MV-4-11 (cell line): ENCODE results near the gene JMJD7.

Experiments
- DNase-seq: peaks from one replicate; lab custom pipeline; 2025; lab: John Stamatoyannopoulos, UW

The JMJD7 gene

DNA sequence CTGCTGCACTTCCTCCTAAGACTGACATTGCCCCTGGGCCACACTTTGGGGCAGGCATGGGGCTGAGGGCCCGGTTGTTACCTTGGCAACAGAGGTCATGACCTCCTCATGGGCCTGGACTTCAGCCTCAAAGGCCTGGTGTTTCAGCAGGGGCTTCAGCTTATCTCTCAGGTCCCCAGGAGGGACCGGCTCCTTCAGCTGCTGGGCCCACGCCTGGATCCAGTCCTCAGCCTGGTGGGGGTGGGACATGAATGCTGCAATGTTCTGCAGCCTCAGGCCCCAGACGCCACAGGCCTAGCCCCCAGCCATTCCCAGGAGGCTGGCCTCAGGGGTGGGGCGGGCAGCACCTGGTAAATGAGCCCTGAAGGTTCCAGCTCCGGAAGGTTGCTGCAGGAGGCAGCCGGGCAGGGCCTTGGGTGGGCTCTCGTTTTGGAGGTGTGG is 38.4 kb downstream of the JMJD7 start:
- DNase-seq, result peak; percentile 51

DNA sequence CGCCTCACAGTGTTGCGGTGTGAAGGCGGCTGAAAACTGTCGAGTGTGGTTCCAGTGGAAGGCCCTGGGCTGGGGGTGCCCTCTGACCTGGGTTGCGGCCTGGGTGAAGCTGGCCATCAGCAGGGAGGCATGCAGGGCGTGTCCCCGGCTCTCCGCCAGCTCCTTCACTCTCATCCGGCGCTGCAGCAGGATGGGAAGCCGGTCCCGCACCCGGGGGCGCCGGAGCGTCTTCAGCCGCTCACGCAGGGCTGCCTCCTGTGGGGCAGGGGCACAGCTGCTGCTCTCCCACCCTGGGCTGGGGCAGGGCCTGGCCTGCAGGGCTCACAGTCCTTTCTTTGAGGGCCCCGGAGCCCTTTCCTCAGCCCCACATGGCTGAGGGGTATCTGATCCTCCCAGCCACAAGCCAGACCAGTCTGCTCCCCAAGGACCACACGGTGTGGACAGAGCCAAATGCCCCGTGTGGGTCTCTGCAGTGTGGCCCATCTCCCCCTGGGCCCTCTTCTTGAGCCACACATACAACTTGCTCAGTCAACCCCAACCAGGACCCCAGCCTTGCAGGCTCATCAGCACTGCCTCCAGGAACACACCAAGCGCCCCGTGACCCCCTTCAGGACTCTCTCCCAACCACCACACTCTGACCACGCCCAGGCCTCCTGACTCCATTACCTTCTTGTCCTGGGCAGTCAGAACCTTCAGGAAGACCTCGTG is 39.1 kb downstream of the JMJD7 start:
- DNase-seq, result no peak

DNA sequence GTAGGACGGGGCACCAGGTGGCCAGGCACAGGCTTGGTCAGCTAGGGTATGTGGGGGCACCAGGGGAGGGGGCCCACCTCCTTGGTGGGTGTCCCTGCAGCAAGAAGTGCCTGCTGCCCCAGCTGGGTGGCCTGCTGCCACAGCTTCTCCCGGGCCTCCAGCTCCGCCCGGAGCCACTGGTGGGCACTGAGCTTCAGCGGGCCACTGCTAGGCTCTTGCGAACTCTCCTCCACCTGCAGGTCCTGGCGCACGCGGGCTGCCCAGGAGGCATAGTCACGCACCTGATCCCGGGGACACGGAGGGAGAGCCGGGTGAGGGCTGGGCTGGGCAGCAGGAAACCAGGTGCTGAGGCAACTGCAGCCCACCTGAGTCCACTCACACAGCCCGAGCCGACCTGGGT is 40.4 kb downstream of the JMJD7 start:
- DNase-seq, result no peak

DNA sequence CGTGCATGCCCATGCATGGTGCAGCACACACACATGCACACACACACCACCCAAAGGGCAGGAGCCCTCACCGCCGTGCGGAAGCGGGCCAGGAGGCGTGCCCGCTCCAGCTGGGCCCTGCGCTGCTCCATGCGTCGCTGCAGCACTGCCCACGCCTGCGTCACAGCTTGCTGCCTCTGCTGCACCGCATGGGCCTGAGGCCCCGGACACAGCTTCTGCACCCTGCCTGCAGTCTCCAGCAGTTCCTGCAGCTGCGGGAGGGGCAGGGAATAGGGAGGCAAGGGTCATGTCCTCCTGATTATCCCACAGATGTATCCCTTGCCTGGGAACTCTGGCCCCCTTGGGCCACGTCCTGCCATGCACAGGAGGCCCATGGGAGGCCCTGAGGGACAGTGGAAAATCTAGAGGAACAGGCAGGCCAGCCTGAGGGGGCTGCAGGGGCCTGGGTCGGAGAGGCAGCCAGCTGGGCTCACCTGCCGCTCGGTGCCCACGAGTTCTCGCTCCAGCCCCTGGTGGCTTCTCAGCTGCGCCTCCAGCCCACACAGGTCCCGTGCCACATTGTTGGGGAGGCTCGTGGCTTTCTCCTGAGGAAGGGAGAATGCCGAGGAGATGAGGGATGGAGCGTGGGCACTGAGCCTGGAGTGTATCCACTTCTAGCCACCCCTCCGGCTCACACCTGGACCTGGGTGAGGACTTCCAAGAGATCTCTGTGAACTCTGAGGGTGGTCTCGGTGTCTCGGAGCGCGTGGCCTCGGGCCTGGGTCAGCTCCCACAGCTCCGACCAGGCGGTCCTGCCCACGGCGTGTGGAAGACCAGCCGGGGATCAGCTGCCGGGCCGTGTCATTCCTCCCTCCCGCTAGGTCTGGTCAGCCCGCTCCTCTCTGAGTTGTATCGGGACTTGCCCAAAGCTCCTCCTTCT is 42.1 kb downstream of the JMJD7 start:
- no peak for DNase-seq

GRCh38 chr15:41870689-41871081 is 42.8 kb downstream of the JMJD7 start:
- peak; percentile 47 for DNase-seq

- DNase-seq, result no peak
Measured at GRCh38 chr15:41871175-41871905, 43.4 kb downstream of the JMJD7 start.

GRCh38 chr15:41872166-41872747 is 44.4 kb downstream of the JMJD7 start:
- no peak for DNase-seq

- no peak for DNase-seq
Measured at GRCh38 chr15:41873711-41874110, 45.8 kb downstream of the JMJD7 start.

DNA sequence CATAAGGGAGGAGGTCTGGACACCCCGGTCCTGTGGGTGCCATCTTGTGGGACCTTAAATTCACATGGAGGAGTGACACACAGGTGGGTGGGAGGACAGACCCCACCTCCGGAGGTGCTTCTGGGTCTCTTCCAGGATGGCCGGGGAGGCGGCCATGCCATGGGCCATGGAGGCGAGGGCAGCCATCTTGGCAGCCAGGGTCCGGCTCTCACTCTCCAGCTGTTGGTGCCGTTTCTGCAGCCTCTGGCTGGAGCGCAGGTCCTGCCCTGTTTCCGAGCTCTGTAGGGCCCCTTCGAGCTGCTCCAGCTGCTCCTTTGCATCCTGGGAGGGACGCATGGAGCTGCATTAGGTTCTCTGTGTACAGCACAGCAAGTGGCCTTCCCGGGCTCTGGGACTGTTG is 46.8 kb downstream of the JMJD7 start:
- no peak for DNase-seq

DNA sequence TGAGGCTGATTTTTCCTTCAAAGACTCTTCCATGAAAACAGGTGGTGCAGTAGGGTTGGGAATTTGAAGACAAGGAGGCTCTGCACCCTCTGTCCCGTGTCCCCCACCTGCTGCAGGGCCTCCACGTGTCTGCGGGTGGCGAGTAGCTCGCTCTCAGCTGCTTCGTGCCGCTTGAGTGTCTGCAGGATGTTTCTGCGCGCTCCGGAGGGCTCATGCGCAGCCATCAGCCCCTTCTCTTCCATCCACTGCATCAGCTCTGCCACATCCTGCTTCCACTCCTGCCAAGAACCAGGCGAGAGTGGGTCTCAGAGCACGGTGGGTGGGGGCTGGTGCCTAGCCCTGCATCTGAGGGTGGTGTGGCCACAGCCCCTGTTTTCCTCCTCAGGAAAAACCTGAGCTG is 48.1 kb downstream of the JMJD7 start:
- no peak for DNase-seq

DNA sequence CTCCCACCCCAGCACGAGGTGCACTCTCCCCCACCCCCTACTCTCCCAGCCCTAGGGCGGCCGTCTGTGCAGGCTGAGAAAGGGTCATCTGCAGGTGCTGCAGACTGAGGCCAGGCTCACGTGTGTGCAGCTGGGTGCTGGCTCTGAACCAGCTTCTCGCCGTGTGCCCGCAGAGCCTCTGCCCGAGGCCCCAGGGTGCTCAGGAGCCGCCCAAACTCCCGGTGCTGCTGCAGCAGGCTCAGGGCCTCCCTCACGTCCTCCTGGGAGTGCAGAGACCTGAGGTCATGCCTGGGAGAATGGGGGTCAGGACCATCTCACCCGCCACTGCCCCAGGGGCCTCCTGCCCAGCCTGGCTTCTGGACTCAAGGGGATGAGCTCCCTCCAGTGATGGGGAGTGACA is 48.8 kb downstream of the JMJD7 start:
- DNase-seq, result no peak

- DNase-seq, result no peak
Measured at GRCh38 chr15:41877631-41878354, 49.9 kb downstream of the JMJD7 start.

GRCh38 chr15:41878355-41878699 is 50.4 kb downstream of the JMJD7 start:
- DNase-seq, result no peak

DNA sequence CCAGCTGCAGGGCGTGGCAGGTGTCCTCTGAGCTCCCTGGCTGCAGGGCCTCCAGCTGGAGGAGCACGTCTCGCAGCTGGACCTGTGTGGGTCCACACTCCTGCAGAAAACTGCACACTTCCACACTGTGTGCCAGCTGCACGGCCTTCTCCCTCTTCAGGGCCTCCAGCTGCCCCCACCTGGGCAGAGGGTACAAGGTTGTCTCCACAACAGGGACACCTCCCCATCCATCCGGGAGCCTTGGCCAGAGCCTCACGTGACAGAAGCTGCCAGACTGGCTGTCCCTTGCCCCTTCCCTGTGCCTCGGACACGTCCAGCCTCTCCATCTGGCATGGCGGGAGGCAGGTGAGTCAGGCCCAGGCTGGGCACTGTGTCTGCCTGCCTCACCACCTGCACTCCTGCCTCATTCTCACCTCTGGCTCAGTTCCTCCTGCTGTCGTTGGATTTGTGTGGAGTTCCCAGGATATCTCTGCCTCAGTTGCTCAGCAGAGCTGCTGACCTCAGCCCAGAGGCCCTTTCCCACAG is 51.5 kb downstream of the JMJD7 start:
- no peak for DNase-seq

DNA sequence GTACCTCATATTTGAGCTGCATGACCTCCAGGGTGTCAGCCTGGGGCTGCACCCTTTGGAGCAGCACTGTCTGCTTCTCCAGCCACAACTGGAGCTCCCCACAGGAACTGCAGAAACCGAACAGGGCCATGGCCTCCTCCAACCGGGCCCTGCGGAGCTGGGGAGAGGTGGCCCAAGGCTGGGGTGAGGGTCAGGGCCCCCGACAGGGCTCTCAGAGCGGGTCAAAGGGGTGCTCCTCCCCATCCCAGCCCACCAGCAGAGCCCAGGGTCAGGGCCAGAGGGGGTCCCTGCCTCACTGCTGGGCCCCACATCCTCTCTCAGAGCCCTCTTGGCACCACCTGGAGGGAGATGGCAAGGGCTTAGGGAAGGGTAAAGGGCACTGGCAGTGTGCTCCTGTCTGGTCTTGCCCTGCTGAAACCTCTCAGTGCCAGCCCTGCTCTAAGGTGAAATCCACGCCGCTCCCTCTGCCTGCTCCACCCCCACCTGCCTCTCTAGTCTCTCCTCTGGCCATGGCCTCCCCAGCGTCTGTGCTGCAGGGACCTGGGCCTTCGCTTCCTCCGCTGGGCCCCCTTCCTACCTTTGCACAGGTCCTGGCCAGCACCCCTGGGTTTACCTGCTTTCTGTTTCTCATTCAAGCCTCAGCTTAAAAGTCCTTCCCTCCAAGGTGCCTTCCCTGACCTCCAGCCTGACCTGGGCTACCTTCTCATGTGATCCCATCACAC is 52.4 kb downstream of the JMJD7 start:
- no peak for DNase-seq

DNA sequence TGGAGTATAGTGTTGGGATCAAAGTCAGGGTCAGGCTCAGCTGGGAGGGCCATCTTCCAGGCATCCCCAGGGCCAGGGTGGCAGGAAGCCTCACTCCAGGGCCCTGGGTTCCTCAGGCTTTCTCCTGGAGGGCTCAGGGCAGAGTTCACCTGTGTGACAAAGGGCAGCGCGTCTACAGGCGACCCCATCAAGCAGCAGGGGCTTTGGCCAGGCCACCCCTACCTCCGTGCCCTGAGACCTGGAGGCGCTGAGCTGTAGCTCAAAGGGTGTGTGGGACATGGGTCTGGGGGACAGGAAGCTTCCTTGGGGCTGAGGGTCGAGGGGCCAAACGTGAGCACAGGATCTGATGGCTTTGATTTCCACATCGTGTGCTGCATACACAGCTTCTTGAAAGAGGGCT is 53.2 kb downstream of the JMJD7 start:
- DNase-seq, result no peak

DNA sequence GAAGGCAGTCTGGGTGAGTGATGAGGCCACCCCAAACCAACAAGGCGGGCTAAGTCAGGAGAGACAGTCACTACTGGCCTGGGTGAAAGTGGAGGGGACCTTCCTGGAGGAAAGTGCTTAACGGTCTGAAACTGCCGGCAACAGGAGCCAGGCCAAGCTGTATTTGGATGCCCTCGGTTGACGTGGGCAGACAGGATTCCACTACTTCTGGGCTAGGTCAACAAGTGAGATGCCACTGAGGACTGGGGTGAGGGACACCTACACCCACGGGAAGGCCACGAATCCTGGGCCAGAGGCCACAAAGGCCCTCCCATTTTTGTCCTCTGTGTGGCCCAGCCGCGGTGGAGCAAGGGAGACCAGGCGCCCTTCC is 53.6 kb downstream of the JMJD7 start:
- no peak for DNase-seq

DNA sequence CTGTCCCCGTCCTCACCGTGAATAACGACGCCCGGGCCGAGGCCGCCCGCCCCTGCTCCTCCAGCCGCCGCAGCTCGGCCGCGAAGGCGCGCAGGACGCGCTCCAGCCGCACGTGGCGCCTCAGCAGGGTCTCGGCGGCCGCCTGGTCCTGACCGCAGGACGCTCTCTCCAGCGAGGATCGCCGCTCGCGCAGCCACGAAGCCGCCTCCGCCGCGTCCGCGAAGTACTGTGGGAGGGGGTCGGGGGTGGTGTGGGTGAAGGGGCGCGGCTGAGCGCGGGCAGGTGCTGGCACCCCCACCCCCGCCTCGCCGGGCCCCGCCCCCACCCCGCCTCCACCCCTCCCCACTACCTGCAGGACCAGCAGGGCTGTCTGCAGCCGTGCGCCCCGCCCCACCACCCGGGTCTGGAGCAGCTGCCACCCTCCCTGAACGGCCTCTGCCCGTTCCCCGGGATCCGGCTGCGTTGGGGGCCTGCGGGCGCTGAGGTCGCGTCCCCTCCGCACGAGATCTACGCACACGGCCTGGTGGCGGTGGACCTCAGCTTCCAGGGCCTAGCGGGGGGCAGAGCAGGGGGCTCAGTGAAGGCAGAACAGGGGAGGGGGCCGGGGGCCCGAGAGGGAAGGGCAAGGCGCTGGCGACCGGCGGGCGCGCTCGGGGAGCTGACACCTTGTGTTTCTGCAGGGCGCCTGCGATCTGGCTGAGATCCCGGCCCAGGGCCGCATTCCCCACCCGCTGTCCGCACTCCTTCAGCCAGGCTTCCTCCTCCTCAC is 54.2 kb downstream of the JMJD7 start:
- DNase-seq, result no peak

DNA sequence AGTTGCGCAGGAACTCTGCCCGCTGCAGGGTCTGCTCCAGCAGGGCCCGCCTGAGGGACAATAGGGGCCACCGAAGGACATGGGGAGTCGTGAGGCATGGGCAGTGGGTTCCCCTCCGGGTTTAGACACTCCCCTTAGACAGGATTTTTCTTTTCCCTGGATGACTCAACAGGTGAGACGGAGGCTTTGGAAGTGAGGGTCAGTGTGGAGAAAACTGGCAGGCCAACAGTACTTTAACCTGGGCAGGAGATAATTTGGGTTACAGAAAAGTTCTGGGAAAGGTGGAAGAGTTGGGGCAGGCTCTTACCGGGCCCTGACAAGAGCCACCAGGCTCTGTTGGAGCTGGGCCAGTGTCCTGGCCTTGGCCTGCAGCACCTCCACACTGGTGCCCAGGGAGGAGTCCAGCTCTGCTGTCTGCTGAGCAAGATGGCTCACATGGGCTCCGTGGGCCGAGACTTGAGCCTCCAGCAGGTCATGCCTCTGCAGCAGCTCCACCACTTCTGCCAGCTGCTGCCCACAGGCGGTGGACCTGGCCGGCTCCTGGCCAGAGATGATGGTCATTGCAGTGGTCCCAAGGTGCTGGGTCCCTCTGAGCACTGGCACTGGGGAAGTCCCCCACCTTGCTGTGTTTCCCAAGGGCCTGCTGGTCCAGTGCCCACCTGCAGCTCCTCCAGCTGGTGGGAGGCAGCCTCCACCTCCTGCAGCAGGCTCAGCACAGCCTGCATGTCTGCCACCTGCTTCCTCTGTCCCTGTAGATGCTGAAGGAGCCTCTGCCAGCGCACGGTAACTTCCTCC is 55.0 kb downstream of the JMJD7 start:
- peak; percentile 45 for DNase-seq
